K562 (cell line): ENCODE data around the gene ACCSL. TPM values are rescaled to one million over a fixed set of nuclear protein-coding genes. Genes with fewer than 3 reads are reported as not detected.

Experiments used
- ATAC-seq: fragments of 200-7000 bp; cut with Tn5 transposase; 3 replicates; pipeline ENCODE4 v1.9.1; 2020; ENCODE audit warnings: moderate library complexity
- BruUV-seq: library from RNA; stranded (reverse); fragments of 400-500 nt; replicated peaks from 2 replicates; lab custom pipeline; 2021; lab: Mats Ljungman, UMichigan
- CTCF ChIA-PET: fragments of 300-600 bp; formaldehyde crosslinking; extraction: SDS; loops from one replicate; lab custom pipeline; 2021; ENCODE audit warnings: low intra/inter-chr PET ratio; lab: Yijun Ruan, JAX
- POLR2A ChIA-PET: fragments of 300-600, 350-650 bp; sonication (Branson Sonifier 250); formaldehyde crosslinking; extraction: SDS; loops from one replicate; lab custom pipeline; 2021; ENCODE audit warnings: antibody characterized with exemption, inconsistent platforms; lab: Yijun Ruan, JAX
- DNase-seq, 4 experiments: peaks; one replicate each; pipeline versions ENCODE4 v3.0.0 to v3.0.0-alpha.2; 2011 to 2018; ENCODE audit warnings: low spot score in 3 of 4, mixed read lengths in 3 of 4; ENCODE audit errors: extremely low read depth in 1 of 4
- FAIRE-seq: peaks from 2 replicates; lab custom pipeline; 2011; peaks lifted over from hg19 to GRCh38; lab: Jason Lieb, UNC
- H2AFZ ChIP-seq: 2 replicates; pipeline ENCODE4 v1.6.0; 2011; ENCODE audit warnings: low read depth, low read length, control low read depth, inconsistent platforms
- H3K27ac ChIP-seq: fragments of 200-600 bp; 3 replicates; pipeline ENCODE4 v1.8.0; 2011; ENCODE audit warnings: low read depth, mild to moderate bottlenecking, control low read depth, inconsistent platforms, low read length, moderate library complexity, mixed read lengths; ENCODE audit errors: extremely low read depth
- H3K27me3 ChIP-seq, 2 experiments: fragments of 300-600 bp in 1 of 2; 2 replicates in 1 of 2; 3 replicates in 1 of 2; pipeline versions ENCODE4 v1.6.0 to v1.8.0; 2011; ENCODE audit warnings: inconsistent platforms in 2 of 2, low read length in 2 of 2, mild to moderate bottlenecking in 1 of 2, mixed read lengths in 1 of 2, moderate library complexity in 1 of 2; ENCODE audit not compliant: control insufficient read depth in 2 of 2, insufficient read depth in 2 of 2
- H3K36me3 ChIP-seq: fragments of 300-600 bp; 3 replicates; pipeline ENCODE4 v1.8.0; 2011; ENCODE audit warnings: mild to moderate bottlenecking, low read length, inconsistent platforms; ENCODE audit not compliant: control insufficient read depth, insufficient read depth
- H3K4me1 ChIP-seq, 2 experiments: fragments of 200-600 bp in 1 of 2; replicated peaks in 1 of 2; 2 replicates in 1 of 2; 3 replicates in 1 of 2; pipeline versions ENCODE4 v1.5.1 to v1.8.0; 2011; ENCODE audit warnings: inconsistent platforms in 2 of 2, low read length in 2 of 2, mild to moderate bottlenecking in 1 of 2, mixed read lengths in 1 of 2, moderate library complexity in 1 of 2; ENCODE audit not compliant: control insufficient read depth in 2 of 2, insufficient read depth in 2 of 2
- H3K4me2 ChIP-seq: 2 replicates; pipeline ENCODE4 v1.6.1; 2011; ENCODE audit warnings: low read length, control low read depth, inconsistent platforms, mixed read lengths; ENCODE audit not compliant: insufficient read depth
- H3K4me3 ChIP-seq: fragments of 200-600 bp; sonication (generic), shearing (Covaris generic); 2 replicates; pipeline ENCODE4 v1.5.1; 2016; ENCODE audit warnings: control low read depth, inconsistent platforms
- H3K79me2 ChIP-seq: fragments of 200-600 bp; 3 replicates; pipeline ENCODE4 v1.8.0; 2011; ENCODE audit warnings: low read length, inconsistent platforms; ENCODE audit not compliant: control insufficient read depth, insufficient read depth
- H3K9ac ChIP-seq, 2 experiments: 2 replicates each; pipeline versions ENCODE4 v1.6.0 to v1.6.1; 2011; ENCODE audit warnings: low read depth in 2 of 2, low read length in 2 of 2, control low read depth in 1 of 2, inconsistent platforms in 1 of 2, mild to moderate bottlenecking in 1 of 2, mixed read lengths in 1 of 2; ENCODE audit not compliant: insufficient read depth in 1 of 2
- H3K9me1 ChIP-seq: one replicate; pipeline ENCODE4 v1.6.0; 2011; ENCODE audit warnings: inconsistent platforms, mild to moderate bottlenecking, low read length, moderate library complexity; ENCODE audit not compliant: control insufficient read depth, insufficient read depth
- H3K9me3 ChIP-seq: replicated peaks from 2 replicates; pipeline ENCODE4 v1.5.1; 2011; ENCODE audit warnings: low read depth, low read length, inconsistent platforms; ENCODE audit not compliant: control insufficient read depth, insufficient read depth
- H4K20me1 ChIP-seq: replicated peaks from 2 replicates; pipeline ENCODE4 v1.6.1; 2011; ENCODE audit warnings: low read length, inconsistent platforms, mixed read lengths; ENCODE audit not compliant: control insufficient read depth, insufficient read depth
- CEBPB ChIP-seq: fragments of 450-650 bp; IDR thresholded peaks from 2 replicates; pipeline ENCODE4 v1.6.1; 2016; ENCODE audit warnings: missing genetic modification characterization, missing compliant biosample characterization
- EGR1 ChIP-seq: fragments of 450-650 bp; conservative IDR thresholded peaks from 2 replicates; pipeline ENCODE4 v1.6.1; 2017; ENCODE audit warnings: mild to moderate bottlenecking
- HDAC1 ChIP-seq, 2 experiments: fragments of 450-650 bp; IDR thresholded peaks; 2 replicates each; pipeline ENCODE4 v1.6.1; 2016 to 2017; ENCODE audit warnings: inconsistent platforms in 1 of 2, mild to moderate bottlenecking in 1 of 2, moderate library complexity in 1 of 2
- NEUROD1 ChIP-seq: fragments of 150-350 bp; IDR thresholded peaks from 2 replicates; pipeline ENCODE4 v1.6.1; 2014; ENCODE audit warnings: borderline replicate concordance, low read length, low read depth; ENCODE audit not compliant: partially characterized antibody
- SP2 ChIP-seq: IDR thresholded peaks from 2 replicates; pipeline ENCODE4 v1.6.1; 2011; ENCODE audit warnings: mild to moderate bottlenecking, low read depth, low read length, moderate library complexity; ENCODE audit not compliant: poor library complexity, severe bottlenecking; ENCODE audit errors: extremely low read depth
- ZNF12 ChIP-seq: sonication (generic); formaldehyde crosslinking; IDR thresholded peaks from 2 replicates; pipeline ENCODE4 v1.4.0; 2020; ENCODE audit warnings: mild to moderate bottlenecking, missing genetic modification reagents
- WGBS: fragments of 100-300 bp; shearing (Covaris generic); methylation state at CpG from one replicate; pipeline ENCODE4 v1.1.6; 2016; ENCODE audit warnings: low coverage, mixed read lengths; ENCODE audit not compliant: insufficient coverage; ENCODE audit errors: missing lambda C conversion rate; 5-methylcytosine and 5-hydroxymethylcytosine counted together
- in situ Hi-C: fragments of 300-500 bp; cut with MboI; formaldehyde crosslinking; loops from 4 replicates; pipeline ENCODE4 v1.15.0; 2018; ENCODE audit warnings: inconsistent platforms, mixed read lengths
- intact Hi-C: fragments of 100-400 bp; cut with micrococcal nuclease; formaldehyde crosslinking; loops from 2 replicates; pipeline ENCODE4 v1.14.2; 2022
- polyA plus RNA-seq, 8 experiments: library from polyadenylated mRNA; depleted of rRNA in 4 of 8; stranded (reverse) in 5 of 8; unstranded in 3 of 8; fragments of >200 nt; fragmentation: Nextera tagmentation in 2 of 8; fragmentation: Illumina TruSeq in 1 of 8; extraction: Ambion mirVana in 2 of 8; extraction: Trizol in 1 of 8; gene quantifications; 2 replicates each; pipeline versions ENCODE4 v1.2.1 to v1.2.3, GENCODE V29; 2011 to 2014; ENCODE audit warnings: inconsistent platforms in 1 of 8, missing spikeins in 1 of 8
- total RNA-seq, 7 experiments: library from RNA; depleted of rRNA in 6 of 7; stranded (reverse); fragments of >200 nt in 6 of 7; fragmentation: Illumina TruSeq in 2 of 7; extraction: Trizol in 2 of 7; gene quantifications; 2 replicates each; pipeline versions ENCODE4 v1.2.1 to v1.2.3, GENCODE V29; 2011 to 2021; ENCODE audit warnings: low replicate concordance in 1 of 7
- TF ChIP-seq, protein P1 (sequence below), 2 experiments: fragments of 450-650 bp in 1 of 2; sonication (generic) in 1 of 2; formaldehyde crosslinking in 1 of 2; IDR thresholded peaks; 2 replicates each; pipeline versions ENCODE4 v1.7.1 to v1.9.0; 2016 to 2022; ENCODE audit warnings: inconsistent platforms in 1 of 2, mild to moderate bottlenecking in 1 of 2, missing genetic modification reagents in 1 of 2
- TF ChIP-seq, protein P2 (sequence below): sonication (generic); formaldehyde crosslinking; IDR thresholded peaks from 2 replicates; pipeline ENCODE4 v1.8.0; 2022; ENCODE audit warnings: missing genetic modification reagents, mild to moderate bottlenecking, moderate library complexity, borderline replicate concordance

The ACCSL gene
- total and polyA plus RNA-seq, 9 of the 15 experiments (the other 6 are each of a cell fraction or from before 2014, with no cell fraction given), result not detected

DNA sequence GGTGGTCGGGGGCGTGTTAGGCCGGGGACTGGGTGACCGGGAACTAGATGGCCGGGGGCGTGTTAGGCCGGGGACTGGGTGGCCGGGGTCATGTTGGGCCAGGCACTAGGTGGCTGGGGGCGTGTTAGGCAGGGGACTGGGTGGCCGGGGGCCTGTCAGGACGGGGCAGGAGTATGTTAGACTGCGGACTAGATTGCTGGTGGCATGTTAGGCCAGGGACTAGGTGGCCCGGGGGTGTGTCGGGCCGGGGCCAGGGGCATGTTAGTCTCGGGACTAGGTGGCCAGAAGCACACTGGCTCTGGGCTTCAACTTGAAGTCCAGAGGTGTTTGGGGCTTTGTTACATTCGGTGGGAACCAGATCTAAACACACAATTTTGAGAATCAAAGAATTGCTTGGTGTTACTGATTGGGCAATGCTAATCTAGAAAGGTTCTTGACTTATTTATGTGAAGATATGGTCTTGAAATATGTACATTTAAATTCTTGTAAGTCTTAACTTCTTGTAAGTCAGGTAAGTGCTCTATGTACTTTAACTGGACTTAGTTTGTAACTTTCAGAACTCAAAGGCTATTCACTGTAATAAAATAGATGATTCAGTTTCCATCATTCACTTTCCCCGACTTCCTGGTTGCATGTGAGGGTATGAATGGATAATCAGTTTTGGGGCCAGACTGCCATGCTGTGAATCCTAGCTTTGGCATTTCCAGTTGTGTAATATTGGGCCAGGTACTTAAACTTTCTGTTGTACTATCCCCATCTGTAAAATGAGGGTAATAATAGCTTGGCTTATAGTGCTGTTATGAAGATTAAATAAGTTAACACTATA, 48.8 kb downstream of the ACCSL start:
- intact Hi-C loops, result no loop called here
- Histone ChIP-seq H3K4me3 (peak overlapping the region; percentile 94), H3K27me3 (no peaks in the 10 kb centered on the region), H2AFZ (no peak overlapping the region), H3K27ac (no peak overlapping the region), H4K20me1 (peaks cover 6% of the 10 kb centered on the region; the same call in 1 of the 2 replicates), H3K9me1 (no peaks in the 10 kb centered on the region), H3K4me1 (peaks cover 11 to 18% of the 10 kb centered on the region in 2 experiments; a peak in 4 of 5 replicates), H3K9ac (peak overlapping the region; percentile 74 to 95; a peak in 3 of 4 replicates), H3K4me2 (peak overlapping the region; percentile 90), H3K9me3 (no peaks in the 10 kb centered on the region), H3K79me2 (peaks cover 34% of the 10 kb centered on the region), H3K36me3 (peaks cover 2% of the 10 kb centered on the region; the same call in 1 of the 3 replicates)
- BruUV-seq, result no TSS peak
- in situ Hi-C loops, result no loop called here
- ChIA-PET CTCF (interaction anchor here (3.2 kb wide), 1 partner anchor 14 kb away, joined by 13 read pairs; no protein-coding TSS in a partner anchor), POLR2A (interaction anchor here (0.5 kb wide), 1 partner anchor 62 kb away, joined by 3 read pairs; no protein-coding TSS in a partner anchor)
- no peak for FAIRE-seq
- ATAC-seq, result peak; percentile 41
- peak in 2 of 4 experiments; percentile 10 to 29 for DNase-seq
- WGBS, result 19% methylated on average over 9 of the region's 18 CpGs
- TF ChIP-seq ZNF12 (CRISPR knock-in tag) (0 out of 2 replicates have a peak, but pooled peaks have one; percentile 57), EGR1 (peak; percentile 16; the same call in 1 of the 2 replicates), SP2 (no peak), NEUROD1 (no peak), HDAC1 (IDR thresholded peaks at IDR 0.05) (0 out of 4 replicates have a peak, but pooled peaks of 1 of the 2 experiments have one; percentile 31), CEBPB (tag) (peak; percentile 59)
- TF ChIP-seq, protein P1, sequence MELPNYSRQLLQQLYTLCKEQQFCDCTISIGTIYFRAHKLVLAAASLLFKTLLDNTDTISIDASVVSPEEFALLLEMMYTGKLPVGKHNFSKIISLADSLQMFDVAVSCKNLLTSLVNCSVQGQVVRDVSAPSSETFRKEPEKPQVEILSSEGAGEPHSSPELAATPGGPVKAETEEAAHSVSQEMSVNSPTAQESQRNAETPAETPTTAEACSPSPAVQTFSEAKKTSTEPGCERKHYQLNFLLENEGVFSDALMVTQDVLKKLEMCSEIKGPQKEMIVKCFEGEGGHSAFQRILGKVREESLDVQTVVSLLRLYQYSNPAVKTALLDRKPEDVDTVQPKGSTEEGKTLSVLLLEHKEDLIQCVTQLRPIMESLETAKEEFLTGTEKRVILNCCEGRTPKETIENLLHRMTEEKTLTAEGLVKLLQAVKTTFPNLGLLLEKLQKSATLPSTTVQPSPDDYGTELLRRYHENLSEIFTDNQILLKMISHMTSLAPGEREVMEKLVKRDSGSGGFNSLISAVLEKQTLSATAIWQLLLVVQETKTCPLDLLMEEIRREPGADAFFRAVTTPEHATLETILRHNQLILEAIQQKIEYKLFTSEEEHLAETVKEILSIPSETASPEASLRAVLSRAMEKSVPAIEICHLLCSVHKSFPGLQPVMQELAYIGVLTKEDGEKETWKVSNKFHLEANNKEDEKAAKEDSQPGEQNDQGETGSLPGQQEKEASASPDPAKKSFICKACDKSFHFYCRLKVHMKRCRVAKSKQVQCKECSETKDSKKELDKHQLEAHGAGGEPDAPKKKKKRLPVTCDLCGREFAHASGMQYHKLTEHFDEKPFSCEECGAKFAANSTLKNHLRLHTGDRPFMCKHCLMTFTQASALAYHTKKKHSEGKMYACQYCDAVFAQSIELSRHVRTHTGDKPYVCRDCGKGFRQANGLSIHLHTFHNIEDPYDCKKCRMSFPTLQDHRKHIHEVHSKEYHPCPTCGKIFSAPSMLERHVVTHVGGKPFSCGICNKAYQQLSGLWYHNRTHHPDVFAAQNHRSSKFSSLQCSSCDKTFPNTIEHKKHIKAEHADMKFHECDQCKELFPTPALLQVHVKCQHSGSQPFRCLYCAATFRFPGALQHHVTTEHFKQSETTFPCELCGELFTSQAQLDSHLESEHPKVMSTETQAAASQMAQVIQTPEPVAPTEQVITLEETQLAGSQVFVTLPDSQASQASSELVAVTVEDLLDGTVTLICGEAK (IDR thresholded peaks at IDR 0.05), result 0 out of 2 replicates have a peak, but pooled peaks have one; percentile 3
- TF ChIP-seq, protein P1 (CRISPR knock-in tag; IDR thresholded peaks at IDR 0.05), result no peak
- TF ChIP-seq, protein P2, sequence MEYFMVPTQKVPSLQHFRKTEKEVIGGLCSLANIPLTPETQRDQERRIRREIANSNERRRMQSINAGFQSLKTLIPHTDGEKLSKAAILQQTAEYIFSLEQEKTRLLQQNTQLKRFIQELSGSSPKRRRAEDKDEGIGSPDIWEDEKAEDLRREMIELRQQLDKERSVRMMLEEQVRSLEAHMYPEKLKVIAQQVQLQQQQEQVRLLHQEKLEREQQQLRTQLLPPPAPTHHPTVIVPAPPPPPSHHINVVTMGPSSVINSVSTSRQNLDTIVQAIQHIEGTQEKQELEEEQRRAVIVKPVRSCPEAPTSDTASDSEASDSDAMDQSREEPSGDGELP (CRISPR knock-in tag), result 0 out of 2 replicates have a peak, but pooled peaks have one; percentile 1
